ENCODE results near the gene RICTOR. TPM values are rescaled to one million over a fixed set of nuclear protein-coding genes. Genes with fewer than 3 reads are reported as not detected.

Gene RICTOR
- total RNA-seq, 2 donors from 2014 or later, result 18.7 to 25.1 TPM

DNA sequence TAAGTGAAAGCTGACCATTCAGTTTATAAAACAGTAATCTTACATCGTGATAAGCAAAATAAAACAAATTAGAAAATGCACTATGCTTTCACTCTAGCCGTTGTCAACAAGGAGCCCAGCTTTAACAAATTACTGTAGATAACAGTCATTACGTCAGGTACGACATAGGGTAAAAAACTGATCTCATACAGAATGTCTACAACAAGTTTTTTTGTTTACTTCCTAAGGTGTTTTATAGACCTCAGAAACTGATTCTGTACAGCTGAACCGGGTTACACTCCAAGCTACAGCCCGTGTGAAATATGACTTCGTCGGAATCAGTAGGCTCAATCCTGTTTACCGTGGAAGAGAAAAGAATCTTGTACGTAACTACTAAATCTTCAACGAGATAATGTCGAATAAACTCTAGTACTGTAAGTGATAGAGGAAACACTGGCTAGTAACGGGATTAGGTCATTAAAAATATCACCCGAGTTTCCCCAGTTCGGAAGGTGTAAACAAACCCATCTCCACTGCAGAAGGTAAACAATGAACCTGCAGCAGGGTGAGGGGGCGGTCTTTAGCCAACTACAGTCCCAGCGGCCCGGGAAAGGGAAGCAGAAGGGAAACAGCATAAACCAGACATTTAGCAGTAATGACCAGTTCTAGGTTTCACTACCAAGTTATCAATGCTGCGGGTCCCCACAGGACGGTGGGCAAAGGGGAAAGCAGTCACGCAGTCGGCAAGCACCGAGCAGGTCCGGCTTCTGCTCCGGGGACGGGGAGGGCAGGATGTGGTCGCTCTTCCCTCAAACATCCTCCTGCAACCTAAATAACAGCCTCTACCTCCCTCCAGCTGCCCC lies 1.1 kb downstream of the RICTOR start:
- H3K4me1 ChIP-seq, result peaks cover 6 to 41% of the 10 kb centered on the region in 2 donors
- no peaks in the 10 kb centered on the region for H3K36me3 ChIP-seq
- TF ChIP-seq, protein P1, sequence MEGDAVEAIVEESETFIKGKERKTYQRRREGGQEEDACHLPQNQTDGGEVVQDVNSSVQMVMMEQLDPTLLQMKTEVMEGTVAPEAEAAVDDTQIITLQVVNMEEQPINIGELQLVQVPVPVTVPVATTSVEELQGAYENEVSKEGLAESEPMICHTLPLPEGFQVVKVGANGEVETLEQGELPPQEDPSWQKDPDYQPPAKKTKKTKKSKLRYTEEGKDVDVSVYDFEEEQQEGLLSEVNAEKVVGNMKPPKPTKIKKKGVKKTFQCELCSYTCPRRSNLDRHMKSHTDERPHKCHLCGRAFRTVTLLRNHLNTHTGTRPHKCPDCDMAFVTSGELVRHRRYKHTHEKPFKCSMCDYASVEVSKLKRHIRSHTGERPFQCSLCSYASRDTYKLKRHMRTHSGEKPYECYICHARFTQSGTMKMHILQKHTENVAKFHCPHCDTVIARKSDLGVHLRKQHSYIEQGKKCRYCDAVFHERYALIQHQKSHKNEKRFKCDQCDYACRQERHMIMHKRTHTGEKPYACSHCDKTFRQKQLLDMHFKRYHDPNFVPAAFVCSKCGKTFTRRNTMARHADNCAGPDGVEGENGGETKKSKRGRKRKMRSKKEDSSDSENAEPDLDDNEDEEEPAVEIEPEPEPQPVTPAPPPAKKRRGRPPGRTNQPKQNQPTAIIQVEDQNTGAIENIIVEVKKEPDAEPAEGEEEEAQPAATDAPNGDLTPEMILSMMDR (IDR thresholded peaks at IDR 0.05), result no peak
- peak overlapping the region; percentile 97 to 100 for H3K27ac ChIP-seq
- H3K4me3 ChIP-seq, result peak overlapping the region; percentile 93 to 97
- DNase-seq (ENCODE audit: low spot score), result no peak
- no peaks in the 10 kb centered on the region for H3K9me3 ChIP-seq
- no peaks in the 10 kb centered on the region for H3K27me3 ChIP-seq

DNA sequence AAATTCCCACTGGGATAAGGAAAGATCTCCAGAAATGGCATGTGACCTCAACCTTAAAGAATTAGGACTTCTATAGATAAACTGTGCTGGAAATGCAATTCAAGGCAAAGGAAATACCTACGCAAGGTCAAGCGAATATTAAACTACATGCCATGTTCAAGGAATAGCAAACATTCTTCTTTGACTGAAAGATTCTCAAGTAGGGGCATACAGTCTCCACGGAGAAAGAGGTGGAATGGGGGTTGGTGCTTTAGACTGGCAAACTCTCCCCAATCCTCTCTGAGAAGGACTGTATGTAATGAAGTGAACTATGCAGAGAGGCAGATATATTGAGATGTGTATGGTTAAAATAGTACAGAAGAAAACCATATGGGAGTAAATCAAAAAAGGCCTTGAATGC lies 6.1 kb downstream of the RICTOR start:
- H3K27me3 ChIP-seq, result no peaks in the 10 kb centered on the region
- no peak overlapping the region for H3K4me3 ChIP-seq
- H3K27ac ChIP-seq, result no peak overlapping the region
- no peaks in the 10 kb centered on the region for H3K9me3 ChIP-seq
- no peak for DNase-seq (ENCODE audit: low spot score)
- TF ChIP-seq, protein P1 (IDR thresholded peaks at IDR 0.05), result no peak
- peaks cover 6 to 49% of the 10 kb centered on the region in 2 donors for H3K4me1 ChIP-seq
- H3K36me3 ChIP-seq, result peaks cover 12% of the 10 kb centered on the region

DNA sequence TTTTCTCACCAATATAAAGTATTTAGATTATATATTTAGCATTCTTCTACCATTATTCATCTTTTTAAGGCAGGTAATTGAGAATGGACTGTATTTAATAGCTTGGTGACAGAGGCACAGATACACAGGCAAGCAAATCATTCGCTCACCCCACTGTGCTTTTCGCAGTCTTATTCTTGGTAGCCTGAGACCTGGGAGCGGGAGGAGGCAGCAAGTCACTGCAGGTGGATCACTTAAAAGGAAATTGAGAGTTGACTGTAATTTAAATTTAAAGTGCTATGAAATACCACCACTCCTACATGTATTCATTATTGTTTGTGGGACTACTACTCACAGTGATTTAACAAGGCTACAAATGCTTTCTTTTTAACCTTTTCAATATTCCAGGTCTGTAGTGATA lies 9.7 kb downstream of the RICTOR start:
- Histone ChIP-seq H3K9me3 (no peaks in the 10 kb centered on the region), H3K27ac (no peak overlapping the region)

DNA sequence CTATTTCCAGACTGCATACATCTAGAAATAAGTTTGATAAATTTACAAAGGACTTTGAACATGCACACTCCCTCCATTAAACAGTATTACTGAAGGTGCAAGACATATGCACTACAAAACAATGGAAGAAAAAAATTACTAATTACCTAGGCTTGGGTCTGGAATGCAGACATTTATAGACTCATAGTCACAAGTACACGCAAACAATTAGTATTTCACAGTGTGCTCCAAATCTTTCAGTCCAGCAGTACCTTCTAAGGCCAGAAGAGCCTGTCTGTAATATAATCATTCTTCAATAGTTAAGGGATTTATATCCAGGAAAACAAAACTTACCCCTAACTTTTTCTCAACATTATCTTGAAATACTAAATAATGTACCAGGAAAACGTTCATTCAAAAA lies 11.2 kb downstream of the RICTOR start:
- Histone ChIP-seq H3K9me3 (no peaks in the 10 kb centered on the region), H3K4me3 (no peak overlapping the region), H3K27ac (peak overlapping the region in 1 of 2 donors; percentile 12), H3K36me3 (peaks cover 12% of the 10 kb centered on the region), H3K27me3 (no peaks in the 10 kb centered on the region), H3K4me1 (peaks cover 0 to 42% of the 10 kb centered on the region in 2 donors)
- TF ChIP-seq, protein P1 (IDR thresholded peaks at IDR 0.05), result peak in 1 of 2 donors; percentile 15
- no peak for DNase-seq (ENCODE audit: low spot score)

More for the DNA sequence above, 9.7 kb downstream of the RICTOR start:
- DNase-seq (ENCODE audit: low spot score), result no peak
- no peak overlapping the region for H3K4me3 ChIP-seq
- H3K4me1 ChIP-seq, result peaks cover 0 to 37% of the 10 kb centered on the region in 2 donors
- H3K27me3 ChIP-seq, result no peaks in the 10 kb centered on the region
- peaks cover 12% of the 10 kb centered on the region for H3K36me3 ChIP-seq
- TF ChIP-seq, protein P1 (IDR thresholded peaks at IDR 0.05), result no peak

DNA sequence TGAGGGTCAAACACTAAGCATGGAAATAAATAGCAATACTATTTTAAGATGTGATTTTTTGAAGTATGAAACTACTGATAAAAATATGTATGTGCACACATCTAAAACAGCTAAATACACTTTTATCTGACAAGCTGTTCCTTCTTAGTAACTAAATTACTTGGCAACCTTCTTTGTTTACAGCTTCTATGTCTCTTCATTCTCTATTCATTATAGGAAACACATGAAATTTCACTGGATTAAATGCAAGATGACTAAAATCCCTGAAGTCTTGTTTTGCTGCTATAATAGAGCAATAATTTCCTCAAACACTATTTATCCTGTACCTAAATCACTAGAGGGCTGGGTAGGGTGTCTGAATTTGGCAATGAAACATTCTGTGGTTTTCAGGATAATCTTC lies 11.7 kb downstream of the RICTOR start:
- peaks cover 0 to 44% of the 10 kb centered on the region in 2 donors for H3K4me1 ChIP-seq
- no peak overlapping the region for H3K4me3 ChIP-seq
- TF ChIP-seq, protein P1 (IDR thresholded peaks at IDR 0.05), result no peak
- peaks cover 12% of the 10 kb centered on the region for H3K36me3 ChIP-seq
- peak overlapping the region in 1 of 2 donors; percentile 12 for H3K27ac ChIP-seq
- no peaks in the 10 kb centered on the region for H3K27me3 ChIP-seq
- DNase-seq (ENCODE audit: low spot score), result no peak
- no peaks in the 10 kb centered on the region for H3K9me3 ChIP-seq
